ENCODE results near the gene CALY.
"Not testable (repeated sequence)": the region's sequence is repeated elsewhere in the genome, so short reads cannot be mapped to it uniquely, and the experiment has no call there.

CALY gene

GRCh38 chr10:133336577-133337369 lies at the start of gene CALY:
TSS of gene CALY (minus strand) at chr10:133336896. CDS start at chr10:133328989, 7,907 bp downstream.
- peak in 1 of 2 donors; percentile 39 for DNase-seq (ENCODE audit: low read depth in 2 of 2)

- DNase-seq (ENCODE audit: low read depth in 2 of 2), result no peak
Observed at GRCh38 chr10:133385214-133385613, 48.5 kb upstream of the CALY start.

GRCh38 chr10:133384071-133384470 lies 47.4 kb upstream of the CALY start:
- DNase-seq (ENCODE audit: low read depth in 2 of 2), result no peak

- DNase-seq (ENCODE audit: low read depth in 2 of 2), result no peak
Observed at GRCh38 chr10:133383551-133383950, 46.9 kb upstream of the CALY start.

- no peak for DNase-seq (ENCODE audit: low read depth in 2 of 2)
Observed at GRCh38 chr10:133381036-133381435, 44.3 kb upstream of the CALY start.

- no peak for DNase-seq (ENCODE audit: low read depth in 2 of 2)
Observed at GRCh38 chr10:133379801-133380666, 43.3 kb upstream of the CALY start.

- peak in 1 of 2 donors; percentile 46 for DNase-seq (ENCODE audit: low read depth in 2 of 2)
Observed at GRCh38 chr10:133379152-133379800, 42.6 kb upstream of the CALY start, which contains the start of gene PAOX. TSS of gene PAOX (plus strand) at chr10:133379262. CDS start at chr10:133379317, 55 bp downstream.

- DNase-seq (ENCODE audit: low read depth in 2 of 2), result peak in 1 of 2 donors; percentile 38
Observed at GRCh38 chr10:133378251-133379096, 41.8 kb upstream of the CALY start.

GRCh38 chr10:133377818-133378250 lies 41.1 kb upstream of the CALY start:
- no peak for DNase-seq (ENCODE audit: low read depth in 2 of 2)

- no peak for DNase-seq (ENCODE audit: low read depth in 2 of 2)
Observed at GRCh38 chr10:133377025-133377817, 40.5 kb upstream of the CALY start.

- not testable (repeated sequence) for DNase-seq (ENCODE audit: low read depth in 2 of 2)
Observed at GRCh38 chr10:133376183-133376582, 39.5 kb upstream of the CALY start.

GRCh38 chr10:133375357-133376115 lies 38.8 kb upstream of the CALY start:
- DNase-seq (ENCODE audit: low read depth in 2 of 2), result no peak

- peak; percentile 92 to 93 for DNase-seq (ENCODE audit: low read depth in 2 of 2)
Observed at GRCh38 chr10:133373174-133374090, 36.7 kb upstream of the CALY start, which contains the start of gene ECHS1. TSS of gene ECHS1 (minus strand) at chr10:133373354. CDS start at chr10:133373333, 21 bp downstream.

GRCh38 chr10:133372507-133372906 lies 35.8 kb upstream of the CALY start:
- no peak for DNase-seq (ENCODE audit: low read depth in 2 of 2)

GRCh38 chr10:133370030-133370786 lies 33.5 kb upstream of the CALY start:
- DNase-seq (ENCODE audit: low read depth in 2 of 2), result no peak

GRCh38 chr10:133368153-133368552 lies 31.5 kb upstream of the CALY start:
- DNase-seq (ENCODE audit: low read depth in 2 of 2), result no peak

GRCh38 chr10:133367461-133367860 lies 30.8 kb upstream of the CALY start:
- DNase-seq (ENCODE audit: low read depth in 2 of 2), result not testable (repeated sequence)

Data from stimulated activated CD8-positive, alpha-beta memory T cell treated with anti-CD3 and anti-CD28 coated beads, Interleukin-15, amount 100 ng/mL, for 48 hours (primary cell).